ENCODE measurements around the gene PPP1R9A.

Gene PPP1R9A

DNA sequence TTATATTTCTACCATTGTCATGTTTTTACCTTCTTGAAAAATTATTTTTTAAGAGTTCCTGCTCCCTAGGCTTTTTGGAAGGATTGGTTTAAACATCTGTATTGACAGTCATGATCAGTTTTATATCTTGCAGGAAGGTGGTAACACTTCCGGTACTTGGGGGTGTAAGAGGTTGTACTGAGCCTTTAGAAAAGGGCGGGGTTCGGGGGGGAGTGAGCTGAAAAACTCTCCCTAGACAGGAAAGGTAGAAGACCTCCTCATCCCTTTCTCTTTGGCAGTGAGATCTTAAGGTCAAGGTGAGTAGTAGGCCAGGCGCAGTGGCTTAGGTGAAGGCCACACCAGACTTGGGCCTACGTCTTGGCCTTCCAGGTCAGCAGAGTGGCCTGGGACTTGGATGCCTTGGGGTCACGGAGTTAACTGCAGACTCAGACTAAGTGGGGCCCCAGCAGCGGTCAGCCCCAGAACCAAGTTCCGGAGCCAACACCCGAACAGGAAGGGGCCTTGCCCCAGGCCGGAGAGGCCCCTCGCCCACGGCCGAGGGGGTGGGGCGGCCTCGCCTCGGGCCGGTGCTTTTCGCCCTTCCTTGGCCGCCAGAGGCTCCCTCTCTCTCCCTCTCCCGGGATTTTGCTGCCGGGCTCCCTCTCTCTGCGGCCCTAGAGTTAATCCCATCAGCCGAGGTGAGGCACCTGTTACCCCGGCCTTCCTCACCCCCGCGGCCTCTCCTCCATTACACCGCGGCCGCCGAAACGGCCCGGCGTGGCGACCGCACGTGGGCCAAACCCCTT, at the start of gene PPP1R9A:
PPP1R9A (plus strand) TSS at position 569 of the 785 bp plus-strand sequence. CDS start 2,520 bp downstream, outside the sequence.
- peak; percentile 47 for DNase-seq

GRCh38 chr7:94871132-94871531, 36.3 kb upstream of the PPP1R9A start:
- DNase-seq: no peak

DNA sequence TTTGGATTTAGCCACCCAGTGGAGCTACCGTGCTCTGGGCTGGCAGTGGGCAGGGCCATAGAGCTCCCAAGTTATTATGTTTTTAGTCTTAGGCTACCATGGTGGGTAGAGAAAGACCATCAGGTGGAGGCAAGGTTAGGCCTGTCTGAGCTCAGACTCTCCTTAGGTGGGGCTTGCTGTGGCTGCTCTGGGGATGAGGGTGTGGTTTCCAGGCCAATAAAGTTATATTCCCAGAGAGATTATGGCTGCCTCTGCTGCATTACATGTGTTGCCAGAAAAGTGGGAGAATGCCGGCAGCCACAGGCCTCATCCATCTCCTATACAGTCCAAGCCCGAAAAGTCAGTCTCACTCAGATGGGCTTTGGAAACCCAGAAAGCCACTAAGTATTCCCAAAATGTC, 34.2 kb upstream of the PPP1R9A start:
- no peak for DNase-seq

DNA sequence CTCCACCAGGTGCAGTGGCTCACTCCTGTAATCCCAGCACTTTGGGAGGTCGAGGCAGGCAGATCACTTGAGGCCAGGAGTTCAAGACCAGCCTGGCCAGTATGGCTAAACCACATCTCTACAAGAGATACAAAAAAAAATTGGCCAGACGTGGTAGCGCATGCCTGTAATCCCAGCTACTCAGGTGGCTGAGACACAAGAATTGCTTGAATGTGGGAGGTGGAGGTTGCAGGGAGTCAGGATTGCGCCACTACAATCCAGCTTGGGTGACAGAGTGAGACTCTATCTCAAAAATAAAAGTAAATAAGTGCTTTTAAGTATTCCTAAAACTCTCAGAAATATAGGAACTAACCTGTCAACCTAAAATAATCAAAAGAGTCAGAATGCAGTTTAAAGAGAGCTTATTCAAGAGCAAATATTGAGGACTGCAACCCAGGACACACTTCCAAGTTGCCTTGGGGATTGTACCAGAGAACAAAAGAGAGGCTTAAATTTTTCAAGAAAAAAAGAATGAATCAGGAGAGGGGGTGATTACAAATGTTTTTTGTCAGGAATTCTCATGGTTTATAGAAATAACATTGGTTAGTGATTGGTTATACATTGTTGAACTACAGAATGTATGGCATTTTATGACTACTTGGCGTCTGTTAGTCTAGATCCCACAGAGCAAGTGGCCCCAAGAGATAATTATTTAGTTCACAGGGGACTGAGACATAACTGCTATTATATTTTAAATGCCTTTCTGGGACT, 33.2 kb upstream of the PPP1R9A start:
- no peak for DNase-seq

DNA sequence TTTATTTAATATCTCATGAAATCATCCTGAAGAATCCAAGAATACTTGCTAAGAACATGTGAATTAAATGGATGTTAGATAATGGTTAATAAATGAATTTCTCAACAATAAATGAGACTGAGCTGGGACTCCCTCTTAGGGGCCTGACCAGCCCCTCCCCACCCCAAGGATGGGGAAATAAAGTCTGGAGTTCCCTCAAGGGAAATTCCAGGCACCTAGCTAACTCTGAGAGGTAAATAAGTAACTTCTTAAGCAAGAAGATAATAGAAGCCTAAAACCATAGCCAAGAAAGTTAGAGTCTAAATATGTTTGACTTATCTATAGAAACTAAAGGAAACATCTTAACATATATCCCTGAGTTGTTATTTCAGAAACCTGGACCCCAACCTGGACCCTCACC, 32.2 kb upstream of the PPP1R9A start:
- DNase-seq: no peak

GRCh38 chr7:94877731-94878670, 29.4 kb upstream of the PPP1R9A start:
- no peak for DNase-seq

GRCh38 chr7:94882891-94883290, 24.5 kb upstream of the PPP1R9A start:
- DNase-seq: no peak

GRCh38 chr7:94883616-94884015, 23.8 kb upstream of the PPP1R9A start:
- DNase-seq: no peak

GRCh38 chr7:94888551-94888950, 18.8 kb upstream of the PPP1R9A start:
- no peak for DNase-seq

DNA sequence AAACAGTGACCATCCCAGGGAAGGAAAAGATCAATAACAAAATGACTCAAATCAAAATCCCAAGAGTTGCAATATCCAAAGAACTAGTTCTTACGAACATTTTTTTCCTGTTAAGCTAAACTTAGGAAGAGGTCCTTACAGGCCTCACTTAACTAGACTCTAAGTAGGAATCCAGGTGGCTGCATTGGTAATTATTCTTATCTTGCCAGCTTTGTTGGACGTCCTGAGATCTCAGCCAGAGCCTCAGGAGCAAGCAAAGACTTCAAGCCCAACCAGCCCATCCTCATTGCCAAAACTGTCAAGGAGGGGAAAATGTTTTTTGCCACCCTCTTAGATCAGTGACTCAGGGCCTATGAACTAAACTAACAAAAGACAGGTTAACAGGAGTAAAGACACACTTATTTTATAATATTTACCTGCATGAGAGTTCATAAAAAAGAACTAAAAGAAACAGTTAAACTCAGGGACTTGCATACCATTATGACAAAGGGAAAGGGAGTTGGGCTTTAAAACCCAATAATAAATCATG, 18.3 kb upstream of the PPP1R9A start:
- DNase-seq: no peak

GRCh38 chr7:94890216-94890615, 17.2 kb upstream of the PPP1R9A start:
- no peak for DNase-seq

DNA sequence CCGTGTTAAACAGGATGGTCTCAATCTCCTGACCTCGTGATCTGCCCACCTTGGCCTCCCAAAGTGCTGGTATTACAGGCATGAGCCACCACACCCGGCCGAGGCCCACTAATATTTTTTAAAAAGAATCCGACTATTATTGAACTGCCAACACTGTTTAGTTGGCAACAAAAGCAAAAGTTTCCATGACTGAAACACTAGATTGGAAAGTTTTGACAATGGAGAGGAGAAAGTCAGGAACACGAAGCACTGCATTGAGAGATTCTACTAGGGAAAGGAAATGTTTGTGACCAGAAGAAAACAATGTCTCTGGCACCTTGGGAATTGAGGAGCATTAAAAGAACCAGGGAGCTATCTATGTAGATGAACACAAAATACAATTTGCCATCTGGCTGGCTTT, 13.7 kb upstream of the PPP1R9A start:
- no peak for DNase-seq

GRCh38 chr7:94897541-94897940, 9.9 kb upstream of the PPP1R9A start:
- DNase-seq: no peak

GRCh38 chr7:94898340-94898739, 9.1 kb upstream of the PPP1R9A start:
- DNase-seq: no peak

DNA sequence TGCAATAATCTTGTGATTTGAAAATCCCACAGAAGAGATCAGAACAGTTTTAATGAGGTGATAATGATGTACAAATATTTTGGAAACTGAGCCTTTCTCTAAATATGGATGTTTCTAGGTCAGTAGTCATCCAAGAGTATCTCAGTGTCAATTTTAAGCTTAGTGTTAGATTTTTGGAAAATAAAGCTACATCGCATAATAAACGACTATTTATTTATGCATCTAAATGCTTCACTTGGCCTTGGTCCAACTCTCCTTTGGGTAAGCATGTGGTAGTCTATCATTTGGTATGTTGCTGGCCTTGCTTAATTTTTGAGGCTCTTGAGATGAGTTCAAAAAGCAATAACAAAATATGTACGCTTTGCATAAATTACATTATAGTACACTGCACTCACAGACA, 5.4 kb upstream of the PPP1R9A start:
- no peak for DNase-seq

- no peak for DNase-seq
These were observed 3.4 kb upstream of the PPP1R9A start for GRCh38 chr7:94903971-94904370.

DNA sequence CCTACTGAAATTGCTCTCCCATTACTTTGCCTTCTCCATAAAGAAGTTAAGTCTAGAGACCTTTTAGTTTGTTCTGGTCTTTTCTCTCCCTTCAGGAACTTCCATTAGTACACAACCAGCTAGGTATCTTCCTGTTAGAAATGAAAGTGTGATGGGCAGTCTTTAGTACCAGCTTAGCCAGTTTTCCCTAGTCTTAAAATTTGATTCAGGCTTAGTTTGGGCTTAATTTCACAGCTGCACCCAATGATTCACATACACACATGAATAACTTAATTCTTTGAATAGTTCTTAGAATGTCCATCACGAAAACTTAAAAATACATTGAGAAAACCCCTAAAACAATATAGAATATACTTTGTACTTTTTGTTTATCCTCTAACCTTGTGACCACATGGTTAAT, 2.4 kb upstream of the PPP1R9A start:
- no peak for DNase-seq

- no peak for DNase-seq
These were observed 1.1 kb upstream of the PPP1R9A start for GRCh38 chr7:94906065-94906851.

DNA sequence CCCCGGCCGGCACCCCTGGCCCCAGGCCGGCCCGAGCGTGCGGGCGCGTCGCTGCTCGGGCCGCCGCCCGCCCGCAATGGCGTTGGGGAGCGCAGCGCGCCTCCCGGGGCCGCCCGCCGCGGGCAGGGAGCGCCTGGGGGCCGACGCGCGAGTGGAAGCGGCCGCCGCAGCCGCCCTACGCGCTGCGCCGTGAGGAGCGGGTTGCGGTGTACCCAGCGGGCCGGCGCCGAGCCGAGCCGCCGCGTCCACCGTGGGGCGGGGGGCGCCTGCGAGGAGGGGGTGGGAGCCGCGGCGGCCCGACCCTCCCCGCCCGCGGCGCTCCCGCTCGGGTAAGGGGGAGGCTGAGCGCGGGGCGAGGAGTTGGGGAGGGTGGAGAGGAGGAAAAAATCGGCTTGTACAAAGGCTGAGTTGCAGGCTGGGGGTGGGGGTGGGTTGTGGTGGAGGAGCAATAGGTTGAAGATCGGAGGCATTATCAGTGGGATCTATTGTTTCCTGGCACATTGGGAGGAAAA, 473 bp downstream of the PPP1R9A start:
- peak; percentile 64 for DNase-seq

DNA sequence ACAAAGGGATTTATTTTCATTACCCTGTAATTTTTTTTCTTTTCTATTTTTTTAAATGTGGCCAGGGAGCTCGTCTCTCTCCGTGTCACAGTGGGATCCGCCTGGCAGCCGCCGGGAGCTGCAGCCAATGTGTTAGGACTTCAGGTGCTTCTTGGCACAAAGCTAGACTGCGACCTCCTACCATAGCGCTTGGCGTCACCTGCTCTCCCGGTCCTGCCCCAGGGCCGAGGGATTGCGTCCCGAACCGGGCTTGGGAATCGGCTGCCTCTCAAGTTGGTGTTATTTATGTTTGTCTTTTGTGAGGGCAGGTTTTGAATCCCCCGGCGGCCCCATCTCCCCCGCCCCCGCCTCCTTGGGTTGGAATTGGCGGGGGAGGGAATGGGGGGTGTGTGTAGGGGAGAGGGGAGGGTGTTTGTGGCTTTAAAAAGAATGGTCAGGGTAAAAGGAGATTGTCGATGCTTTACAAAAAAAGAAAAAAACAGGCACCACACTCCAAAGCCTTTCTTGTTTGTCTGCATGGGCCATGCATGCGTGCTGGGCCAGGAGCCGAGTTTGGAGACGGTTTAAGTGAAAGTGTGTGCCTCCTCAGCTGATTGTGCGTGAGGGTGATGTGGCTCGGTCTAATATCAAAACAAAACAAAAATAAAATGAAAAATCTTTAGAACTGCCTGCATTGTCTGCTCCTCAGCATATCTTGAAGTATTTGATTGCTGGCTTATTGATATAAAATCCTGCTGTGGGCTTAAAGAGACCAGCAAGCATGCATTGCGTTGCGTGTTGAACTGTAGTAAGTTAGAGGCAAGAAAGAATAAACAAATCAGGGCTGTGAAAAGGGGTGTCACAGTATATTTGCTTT, 1.2 kb downstream of the PPP1R9A start:
- DNase-seq: peak; percentile 64

GRCh38 chr7:94909179-94909466, 1.7 kb downstream of the PPP1R9A start:
- DNase-seq: no peak

Measured in NCI-H146 (cell line).